COR-L47 (cell line): Measurements from ENCODE around the gene IGFBP7.
A peak's percentile ranks its signal among the peaks of the same experiment; 100 is the strongest.

Source experiments
- DNase-seq: peaks from one replicate; lab custom pipeline; 2025; lab: John Stamatoyannopoulos, UW

Gene IGFBP7

GRCh38 chr4:57097711-57098110, 12.5 kb downstream of the IGFBP7 start:
- no peak for DNase-seq

DNA sequence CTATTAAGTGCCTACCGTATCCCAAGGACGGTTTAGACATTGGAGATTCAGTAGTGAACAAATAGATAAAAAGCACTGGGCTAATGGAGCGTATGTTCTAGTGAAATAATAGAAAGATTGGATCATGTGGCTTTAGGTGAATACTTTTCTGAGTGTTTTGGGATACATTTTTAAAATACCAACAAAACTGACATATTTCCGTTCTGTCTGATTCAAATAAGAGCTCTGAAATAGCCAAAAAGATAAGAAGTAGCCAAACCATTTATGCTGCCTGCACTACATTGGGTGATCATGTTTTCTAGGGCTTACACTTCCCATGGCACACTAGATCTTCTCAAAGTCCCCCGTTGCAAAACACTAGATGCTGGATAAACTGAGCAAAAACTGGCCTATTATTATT, 14.2 kb downstream of the IGFBP7 start:
- no peak for DNase-seq

DNA sequence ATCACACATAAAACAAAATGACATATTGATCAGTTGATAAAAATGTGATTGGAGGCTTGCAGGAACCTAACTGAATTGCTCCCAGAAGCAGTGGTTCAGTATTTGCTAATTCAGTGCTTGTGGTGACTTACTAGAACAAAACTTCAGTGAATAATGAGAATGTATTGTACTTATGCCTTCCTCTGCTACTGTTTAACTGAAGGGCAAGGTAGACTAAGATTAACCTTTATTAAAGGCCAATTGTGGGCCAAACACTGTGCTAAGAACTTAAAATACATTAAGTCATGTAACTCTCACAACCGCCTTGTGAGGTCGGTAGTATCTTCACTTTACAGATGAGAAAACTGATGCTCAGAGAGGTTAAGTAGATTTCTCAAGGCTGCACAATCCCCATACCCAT, 14.9 kb downstream of the IGFBP7 start:
- no peak for DNase-seq

GRCh38 chr4:57094832-57095223, 15.4 kb downstream of the IGFBP7 start:
- no peak for DNase-seq

DNA sequence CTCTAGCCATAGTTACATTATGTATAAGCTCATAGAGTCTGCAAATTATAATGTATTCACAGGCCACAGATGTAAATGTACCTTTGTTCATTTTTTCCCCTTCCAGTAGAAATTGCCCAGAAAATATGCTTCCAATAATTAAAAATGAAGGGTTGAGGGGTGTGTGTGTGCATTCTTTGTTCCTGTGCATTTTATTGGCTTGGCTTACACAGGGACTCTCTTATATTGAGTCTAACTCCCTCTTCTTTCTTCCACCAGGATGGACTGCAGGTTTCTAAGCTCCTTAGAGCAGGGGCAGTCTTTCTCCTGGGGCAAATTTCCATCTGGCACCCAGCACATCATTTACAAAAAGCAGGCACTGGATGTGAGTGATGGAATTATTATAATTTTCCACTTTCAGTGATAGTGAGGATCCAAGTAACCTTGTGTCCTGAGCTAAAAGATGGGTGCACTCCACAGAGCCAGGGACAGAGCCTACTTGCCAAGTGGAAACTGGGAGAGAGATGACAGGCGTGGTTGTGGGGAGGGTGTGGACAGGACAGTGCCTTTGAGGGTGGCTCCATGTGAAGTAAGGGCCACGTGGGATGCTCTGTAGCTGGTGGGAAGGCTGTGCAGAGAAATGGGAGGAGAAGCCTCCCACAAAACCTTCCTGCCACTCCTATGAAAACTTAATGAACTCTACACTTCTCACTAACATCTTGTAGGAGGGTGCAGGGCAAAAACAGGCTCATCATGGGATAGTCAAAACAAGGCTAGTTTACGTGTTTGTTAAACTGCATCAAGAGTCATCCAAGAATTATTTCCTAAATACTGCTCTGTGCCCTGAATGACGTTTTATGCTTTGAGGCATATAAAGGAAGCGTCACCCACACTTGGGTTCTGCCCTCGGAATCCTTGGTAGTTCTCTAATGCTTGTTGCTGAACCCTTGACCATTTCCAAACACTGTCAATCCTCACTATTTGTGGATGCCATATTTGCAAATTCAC, 16.0 kb downstream of the IGFBP7 start:
- no peak for DNase-seq

DNA sequence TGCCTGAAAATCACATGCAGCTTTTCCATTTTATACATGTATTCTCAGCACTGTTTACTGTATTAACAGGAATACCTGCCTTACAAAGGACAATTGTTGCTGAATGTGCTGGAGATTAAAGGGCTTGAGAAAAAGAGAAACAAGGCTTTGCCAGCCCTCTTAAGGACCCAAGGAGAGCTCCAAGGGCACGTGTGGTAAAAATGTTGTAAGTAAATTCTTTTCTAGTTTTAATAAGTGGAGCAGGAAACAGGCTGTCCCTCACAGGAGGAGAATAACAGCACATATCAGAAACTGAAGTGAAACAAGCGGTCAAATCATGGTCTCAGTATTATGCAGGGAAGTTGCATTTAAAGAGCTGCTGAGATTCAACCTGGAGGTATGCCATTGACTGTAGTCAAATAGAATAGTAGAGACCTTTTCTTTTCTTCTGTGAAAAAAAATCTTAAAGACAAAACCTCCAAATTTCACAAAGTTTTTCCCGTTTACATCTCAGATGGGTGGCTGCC, 18.5 kb downstream of the IGFBP7 start:
- DNase-seq = no peak

GRCh38 chr4:57090079-57090478, 20.1 kb downstream of the IGFBP7 start:
- no peak for DNase-seq

DNA sequence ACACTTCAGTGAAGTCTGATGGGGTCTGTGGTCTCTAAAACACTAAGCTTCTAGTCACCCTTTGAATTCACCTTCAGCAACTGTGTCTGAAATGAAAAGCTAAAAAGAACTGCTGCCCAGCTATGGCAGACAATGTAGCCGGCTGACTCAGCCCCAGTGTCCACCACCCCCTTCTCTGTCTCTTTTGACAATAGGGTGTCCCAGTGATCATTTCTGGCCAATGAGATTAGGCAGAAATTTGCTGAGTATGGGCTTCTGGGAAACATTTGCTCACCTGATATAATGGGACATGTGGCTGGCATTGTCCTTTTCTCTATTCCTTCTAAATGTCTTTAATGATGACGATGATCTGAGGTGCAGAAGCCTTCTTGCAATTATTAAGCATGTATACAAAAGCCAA, 20.6 kb downstream of the IGFBP7 start:
- no peak for DNase-seq

DNA sequence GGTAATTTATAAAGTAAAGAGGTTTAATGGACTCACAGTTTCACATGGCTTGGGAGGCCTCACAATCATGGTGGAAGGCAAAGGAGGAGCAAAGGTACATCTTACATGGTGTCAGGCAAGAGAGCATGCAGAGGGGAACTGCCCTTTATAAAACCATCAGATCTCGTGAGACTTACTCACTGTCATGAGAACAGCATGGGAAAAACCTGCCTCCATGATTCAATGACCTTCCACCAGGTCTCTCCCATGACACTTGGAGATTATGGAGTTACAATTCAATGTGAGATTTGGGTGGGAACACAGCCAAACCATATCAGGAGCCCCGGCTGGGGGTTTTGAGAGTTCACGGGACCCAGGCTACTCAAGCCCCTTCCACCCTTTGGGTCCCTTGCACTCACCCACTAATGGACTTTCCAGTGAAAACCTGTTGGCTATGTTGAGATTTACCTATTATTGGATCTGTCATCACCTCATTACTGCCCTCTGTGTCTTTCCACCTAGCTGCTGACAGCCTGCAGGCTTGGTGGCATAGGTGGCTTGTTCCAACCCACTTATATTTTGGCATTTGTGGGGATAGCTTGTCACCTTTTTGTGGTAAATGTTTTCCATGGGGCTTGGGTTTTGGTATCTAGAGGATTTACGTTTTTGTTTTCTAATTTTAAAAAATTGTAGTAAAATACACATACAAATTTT, 24.0 kb downstream of the IGFBP7 start:
- no peak for DNase-seq

DNA sequence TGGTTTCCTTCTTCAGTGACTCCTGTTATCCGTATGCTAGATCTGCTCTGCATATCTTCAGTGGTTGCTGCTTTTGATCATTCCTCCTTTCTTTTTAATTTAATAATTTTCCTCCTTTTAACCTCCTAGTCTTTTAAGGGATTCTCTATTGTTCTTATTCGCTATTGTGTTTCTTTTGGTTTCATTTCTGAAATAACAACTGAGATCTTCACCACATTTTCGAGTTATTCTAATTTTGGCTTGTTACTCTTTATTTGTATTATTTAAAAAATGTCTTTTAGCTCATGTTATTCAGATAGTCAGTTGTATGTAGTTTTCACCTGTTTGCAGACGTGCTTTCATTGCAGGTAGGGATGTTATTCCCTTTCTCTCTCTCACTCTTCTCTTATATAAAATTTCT, 24.9 kb downstream of the IGFBP7 start:
- DNase-seq = no peak

- no peak for DNase-seq
Observed at GRCh38 chr4:57084360-57084759, 25.8 kb downstream of the IGFBP7 start.

GRCh38 chr4:57083090-57083489, 27.1 kb downstream of the IGFBP7 start:
- DNase-seq = no peak

DNA sequence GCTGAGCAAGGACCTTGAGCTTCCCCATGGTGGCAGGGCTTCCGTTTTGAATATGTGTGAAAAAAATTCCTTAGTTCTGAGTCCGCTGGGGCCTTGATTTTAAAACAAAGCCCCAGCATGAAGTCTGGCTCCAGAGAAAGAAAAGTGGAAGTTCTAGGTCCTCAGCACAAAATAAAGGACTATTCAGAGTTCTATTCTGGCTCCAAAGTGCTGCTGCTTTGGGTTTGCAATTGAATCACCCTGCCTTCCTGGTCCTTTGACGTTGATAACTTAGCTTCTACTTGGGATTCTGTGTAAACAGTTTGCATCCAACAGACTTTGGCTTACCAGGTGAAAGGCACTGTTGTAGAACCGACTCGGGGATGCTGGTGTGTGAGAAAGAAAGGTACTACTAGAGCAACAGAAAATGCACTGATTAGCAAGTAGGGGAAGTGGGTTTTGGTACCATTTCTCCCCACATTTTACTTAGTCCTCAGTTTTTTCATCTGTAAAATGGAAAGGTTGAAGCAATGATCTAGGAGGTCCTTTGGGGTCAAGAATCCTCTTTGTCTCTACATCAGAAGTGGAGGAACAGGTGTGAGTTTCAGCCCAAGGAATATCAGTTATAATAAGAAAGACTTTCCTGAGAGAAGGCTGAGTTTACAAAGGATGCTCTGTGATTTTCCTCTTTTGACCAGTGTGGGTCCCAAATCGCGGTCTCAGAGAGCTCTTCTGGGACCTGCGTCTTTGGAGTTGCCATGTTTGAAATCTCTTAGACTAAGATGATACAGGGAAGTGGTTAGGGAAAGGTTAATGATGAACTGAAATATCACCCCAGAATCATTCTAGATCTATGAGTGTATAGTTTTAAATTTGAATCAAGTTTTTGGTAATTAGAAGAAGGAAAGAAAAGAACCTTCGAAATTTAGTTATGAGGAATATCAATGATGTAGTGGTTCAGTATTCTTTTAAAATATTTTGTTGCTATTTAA, 28.2 kb downstream of the IGFBP7 start:
- DNase-seq = no peak

- DNase-seq = no peak
Observed at GRCh38 chr4:57080781-57081650, 29.2 kb downstream of the IGFBP7 start.

DNA sequence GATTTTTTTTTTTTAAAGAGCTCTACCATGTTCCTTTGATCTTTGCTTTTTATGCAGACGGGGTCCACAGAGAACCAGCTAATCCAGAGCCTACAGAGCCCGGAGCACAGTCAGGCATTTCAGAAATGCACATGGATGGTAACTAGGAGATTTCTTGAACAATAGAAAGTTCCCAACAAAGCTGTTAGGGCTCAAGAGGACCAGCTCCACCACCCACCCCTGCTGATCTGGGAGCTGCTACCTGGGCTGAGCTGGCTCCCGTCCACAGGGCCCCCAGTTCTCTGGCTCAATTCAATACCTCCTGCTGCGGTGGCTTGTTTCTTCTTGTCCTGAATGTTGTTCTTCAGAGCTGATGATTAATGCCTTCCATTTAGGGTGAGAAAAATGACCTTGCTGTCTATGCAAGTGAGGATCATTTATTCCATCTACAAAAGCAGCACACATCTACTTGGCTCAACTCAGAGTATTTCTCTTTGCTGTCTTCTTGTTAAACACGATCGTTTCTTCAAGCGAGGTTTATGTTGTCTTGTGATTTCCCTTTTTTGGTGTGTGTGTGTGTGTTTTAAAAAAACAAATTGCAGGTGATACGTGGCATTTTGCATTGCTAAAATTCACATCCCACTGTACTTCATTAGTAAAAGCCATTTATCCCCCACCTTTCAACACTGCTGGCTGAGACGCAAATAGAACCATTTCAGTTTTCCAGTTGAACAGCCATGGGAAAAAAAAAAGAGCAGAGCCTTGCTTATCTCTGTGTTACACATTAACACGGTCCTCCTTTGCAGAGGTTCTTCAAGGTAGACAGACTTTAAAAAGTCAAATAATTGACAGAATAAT, 31.3 kb downstream of the IGFBP7 start:
- DNase-seq = peak; percentile 97

- no peak for DNase-seq
Observed at GRCh38 chr4:57077550-57078343, 32.4 kb downstream of the IGFBP7 start.

DNA sequence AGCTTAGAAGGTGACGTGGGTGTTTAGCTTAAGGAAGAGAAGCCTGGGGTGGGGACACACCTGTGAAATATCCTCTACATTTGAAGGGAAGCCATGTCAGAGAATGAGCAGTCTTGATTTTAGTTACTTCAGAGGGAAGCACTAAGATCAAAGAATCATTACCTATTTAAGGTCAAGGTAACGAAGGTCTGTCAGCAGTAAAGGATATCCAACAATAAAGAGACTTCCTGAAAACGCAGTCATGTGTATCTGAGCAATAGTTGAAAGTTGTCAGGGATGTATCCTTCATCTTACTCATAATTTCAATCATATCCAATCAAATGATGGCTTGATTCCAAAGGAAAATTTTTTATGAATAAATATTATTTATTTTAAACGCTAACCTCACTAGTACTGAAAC, 33.5 kb downstream of the IGFBP7 start:
- no peak for DNase-seq

DNA sequence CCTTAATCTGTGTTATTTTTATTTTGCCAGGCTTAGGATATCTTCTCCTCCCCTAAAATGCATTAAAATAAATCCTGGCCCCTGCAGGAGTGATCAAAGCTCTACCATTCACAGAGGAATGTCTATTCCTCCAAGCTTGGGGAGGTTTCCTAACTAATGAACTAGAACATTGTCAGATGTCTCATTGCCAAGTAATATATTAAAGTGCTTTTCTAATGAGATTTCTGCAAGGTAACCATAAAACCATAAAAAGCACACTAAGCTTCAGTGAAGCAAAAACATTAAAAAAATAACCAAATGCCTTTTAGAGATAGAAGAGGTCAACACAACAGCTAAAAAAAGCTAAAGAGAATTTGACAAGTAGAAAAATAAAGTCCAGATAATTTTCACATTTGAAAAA, 34.8 kb downstream of the IGFBP7 start:
- DNase-seq = no peak

DNA sequence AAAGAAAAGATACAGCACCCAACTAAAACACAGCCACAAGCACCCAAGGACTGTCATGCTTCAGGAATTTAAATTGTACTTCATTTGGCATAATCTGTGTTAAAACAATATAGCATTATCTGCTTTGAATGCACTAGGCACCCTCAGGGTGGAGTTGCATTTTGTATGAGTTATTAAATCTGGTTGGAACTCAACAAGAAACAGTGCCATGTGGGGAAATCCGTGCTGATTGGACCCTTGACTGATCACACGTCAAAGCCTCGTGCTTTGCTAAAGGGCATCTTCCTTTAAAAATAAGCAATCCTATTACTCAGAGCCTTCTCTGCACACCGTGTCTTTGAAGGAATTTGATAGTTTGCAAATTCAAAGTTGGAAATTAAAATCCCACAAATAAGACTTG, 35.4 kb downstream of the IGFBP7 start:
- no peak for DNase-seq
